ENCODE data around the gene CD38. TPM values are rescaled to one million over a fixed set of nuclear protein-coding genes. Genes with fewer than 3 reads are reported as not detected.

The CD38 gene
- total and polyA plus RNA-seq, 4 donors, result 3.2 to 9.4 (median 5.3) TPM

GRCh38 chr4:15878011-15878410, 99.9 kb downstream of the CD38 start:
- Histone ChIP-seq H3K9ac (ENCODE audit: low read depth in 1 of 2, low read length in 2 of 2) (no peak overlapping the region), H3K4me1 (ENCODE audit: control insufficient read depth in 4 of 4, insufficient read depth in 4 of 4, low read length in 3 of 4) (no peaks in the 10 kb centered on the region), H3K9me3 (ENCODE audit: control insufficient read depth in 4 of 4, low read length in 3 of 4) (peaks cover 0 to 9% (median under 1%) of the 10 kb centered on the region in 4 donors), H3K27ac (ENCODE audit: low read depth in 1 of 2, low read length in 2 of 2) (no peak overlapping the region), H3K27me3 (ENCODE audit: control insufficient read depth in 4 of 4, insufficient read depth in 4 of 4, low read length in 3 of 4) (no peaks in the 10 kb centered on the region), H3K36me3 (ENCODE audit: control insufficient read depth in 4 of 4, insufficient read depth in 3 of 4, low read depth in 1 of 4, low read length in 3 of 4) (no peaks in the 10 kb centered on the region), H3K4me3 (ENCODE audit: low read depth in 1 of 3, low read length in 3 of 3) (no peak overlapping the region)
- DNase-seq (ENCODE audit: low spot score), result no peak
- no peak for TF ChIP-seq FOXA2 (IDR thresholded peaks at IDR 0.05)
- no peak for TF ChIP-seq YY1 (IDR thresholded peaks at IDR 0.05)
- no peak for TF ChIP-seq JUND (IDR thresholded peaks at IDR 0.05)
- TF ChIP-seq HNF4A (conservative IDR thresholded peaks at IDR 0.05), result no peak
- no peak for TF ChIP-seq FOXA1 (IDR thresholded peaks at IDR 0.05)
- TF ChIP-seq HNF4G (IDR thresholded peaks at IDR 0.05), result no peak
- no peak for TF ChIP-seq RAD21 (IDR thresholded peaks at IDR 0.05)
- TF ChIP-seq REST (IDR thresholded peaks at IDR 0.05), result no peak
- TF ChIP-seq ATF3 (IDR thresholded peaks at IDR 0.05), result no peak
- TF ChIP-seq SP1 (IDR thresholded peaks at IDR 0.05), result no peak
- no peak for TF ChIP-seq RXRA (IDR thresholded peaks at IDR 0.05)
- TF ChIP-seq TAF1 (conservative IDR thresholded peaks at IDR 0.05), result no peak
- TF ChIP-seq CTCF (IDR thresholded peaks at IDR 0.05; ENCODE audit: low read depth, low read length, missing input control), result no peak
- no peak for TF ChIP-seq ZBTB33 (IDR thresholded peaks at IDR 0.05)
- no peak for TF ChIP-seq MAX (IDR thresholded peaks at IDR 0.05)
- TF ChIP-seq GABPA (IDR thresholded peaks at IDR 0.05 in 1 of 2, conservative IDR thresholded peaks at IDR 0.05 in 1 of 2), result no peak
- TF ChIP-seq EGR1 (IDR thresholded peaks at IDR 0.05; ENCODE audit: low read depth in 2 of 2), result no peak
- TF ChIP-seq NR2F2 (IDR thresholded peaks at IDR 0.05), result no peak
- 93% methylated on average over 3 of the region's 3 CpGs for WGBS
